ENCODE data around the gene GNG4.

DNA sequence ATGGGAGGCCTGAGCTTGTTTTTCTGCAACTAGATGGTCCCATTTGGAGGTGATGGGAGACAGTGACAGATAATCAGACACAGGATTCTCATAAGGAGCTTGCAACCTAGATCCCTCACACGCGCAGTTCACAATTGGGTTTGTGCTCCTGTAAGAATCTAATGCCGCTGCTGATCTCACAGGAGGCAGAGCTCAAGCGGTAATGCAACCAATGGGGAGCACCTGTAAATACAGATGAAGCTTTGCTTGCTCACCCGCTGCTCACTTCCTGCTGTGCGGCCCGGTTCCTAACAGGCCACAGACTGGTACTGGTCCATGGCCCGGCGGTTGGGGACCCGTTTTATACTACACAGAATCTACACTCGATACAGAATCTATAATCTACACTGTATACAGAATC, 92.8 kb downstream of the GNG4 start:
- TF ChIP-seq CTCF (IDR thresholded peaks at IDR 0.05), result no peak
- no peak for TF ChIP-seq EP300 (IDR thresholded peaks at IDR 0.05)

All from tibial nerve (tissue), 4 donors.